ENCODE results near the gene APOBEC3C.
"Not testable (repeated sequence)": the region's sequence is repeated elsewhere in the genome, so short reads cannot be mapped to it uniquely, and the experiment has no call there.

APOBEC3C gene

GRCh38 chr22:39020021-39020651, 6.1 kb downstream of the APOBEC3C start:
- not testable (repeated sequence) for DNase-seq (ENCODE audit: low read depth, low spot score)

- DNase-seq (ENCODE audit: low read depth, low spot score): no peak
Measured at GRCh38 chr22:39021552-39022250, 7.6 kb downstream of the APOBEC3C start.

GRCh38 chr22:39024519-39025308, 10.7 kb downstream of the APOBEC3C start:
- DNase-seq (ENCODE audit: low read depth, low spot score): no peak

- DNase-seq (ENCODE audit: low read depth, low spot score): no peak
Measured at GRCh38 chr22:39026509-39027150, 12.6 kb downstream of the APOBEC3C start.

- no peak for DNase-seq (ENCODE audit: low read depth, low spot score)
Measured at GRCh38 chr22:39027717-39028116, 13.7 kb downstream of the APOBEC3C start.

- no peak for DNase-seq (ENCODE audit: low read depth, low spot score)
Measured at GRCh38 chr22:39028281-39028680, 14.2 kb downstream of the APOBEC3C start.

GRCh38 chr22:39029227-39029626, 15.2 kb downstream of the APOBEC3C start:
- DNase-seq (ENCODE audit: low read depth, low spot score): no peak

GRCh38 chr22:39030705-39031104, 16.6 kb downstream of the APOBEC3C start:
- DNase-seq (ENCODE audit: low read depth, low spot score): no peak

- not testable (repeated sequence) for DNase-seq (ENCODE audit: low read depth, low spot score)
Measured at GRCh38 chr22:39031434-39032295, 17.6 kb downstream of the APOBEC3C start.

- DNase-seq (ENCODE audit: low read depth, low spot score): not testable (repeated sequence)
Measured at GRCh38 chr22:39037071-39037470, 23.0 kb downstream of the APOBEC3C start.

- no peak for DNase-seq (ENCODE audit: low read depth, low spot score)
Measured at GRCh38 chr22:39039306-39040126, 25.5 kb downstream of the APOBEC3C start.

GRCh38 chr22:39040155-39040537, 26.1 kb downstream of the APOBEC3C start:
- DNase-seq (ENCODE audit: low read depth, low spot score): not testable (repeated sequence)

- not testable (repeated sequence) for DNase-seq (ENCODE audit: low read depth, low spot score)
Measured at GRCh38 chr22:39040538-39041296, 26.7 kb downstream of the APOBEC3C start, which contains the start of gene APOBEC3F. APOBEC3F (plus strand) TSS chr22:39040864; CDS start chr22:39040961, 97 bp downstream.

GRCh38 chr22:39041908-39042307, 27.9 kb downstream of the APOBEC3C start:
- no peak for DNase-seq (ENCODE audit: low read depth, low spot score)

GRCh38 chr22:39043063-39043462, 29.0 kb downstream of the APOBEC3C start:
- not testable (repeated sequence) for DNase-seq (ENCODE audit: low read depth, low spot score)

- DNase-seq (ENCODE audit: low read depth, low spot score): not testable (repeated sequence)
Measured at GRCh38 chr22:39045136-39045535, 31.1 kb downstream of the APOBEC3C start.

- not testable (repeated sequence) for DNase-seq (ENCODE audit: low read depth, low spot score)
Measured at GRCh38 chr22:39049486-39049885, 35.4 kb downstream of the APOBEC3C start.

- DNase-seq (ENCODE audit: low read depth, low spot score): not testable (repeated sequence)
Measured at GRCh38 chr22:39051844-39052495, 37.9 kb downstream of the APOBEC3C start.

GRCh38 chr22:39055658-39056057, 41.6 kb downstream of the APOBEC3C start:
- DNase-seq (ENCODE audit: low read depth, low spot score): no peak
